ENCODE results near the gene FARSA. TPM values are rescaled to one million over a fixed set of nuclear protein-coding genes. Genes with fewer than 3 reads are reported as not detected.

FARSA gene
- total RNA-seq, 1 experiment from 2014 or later: 194 TPM

DNA sequence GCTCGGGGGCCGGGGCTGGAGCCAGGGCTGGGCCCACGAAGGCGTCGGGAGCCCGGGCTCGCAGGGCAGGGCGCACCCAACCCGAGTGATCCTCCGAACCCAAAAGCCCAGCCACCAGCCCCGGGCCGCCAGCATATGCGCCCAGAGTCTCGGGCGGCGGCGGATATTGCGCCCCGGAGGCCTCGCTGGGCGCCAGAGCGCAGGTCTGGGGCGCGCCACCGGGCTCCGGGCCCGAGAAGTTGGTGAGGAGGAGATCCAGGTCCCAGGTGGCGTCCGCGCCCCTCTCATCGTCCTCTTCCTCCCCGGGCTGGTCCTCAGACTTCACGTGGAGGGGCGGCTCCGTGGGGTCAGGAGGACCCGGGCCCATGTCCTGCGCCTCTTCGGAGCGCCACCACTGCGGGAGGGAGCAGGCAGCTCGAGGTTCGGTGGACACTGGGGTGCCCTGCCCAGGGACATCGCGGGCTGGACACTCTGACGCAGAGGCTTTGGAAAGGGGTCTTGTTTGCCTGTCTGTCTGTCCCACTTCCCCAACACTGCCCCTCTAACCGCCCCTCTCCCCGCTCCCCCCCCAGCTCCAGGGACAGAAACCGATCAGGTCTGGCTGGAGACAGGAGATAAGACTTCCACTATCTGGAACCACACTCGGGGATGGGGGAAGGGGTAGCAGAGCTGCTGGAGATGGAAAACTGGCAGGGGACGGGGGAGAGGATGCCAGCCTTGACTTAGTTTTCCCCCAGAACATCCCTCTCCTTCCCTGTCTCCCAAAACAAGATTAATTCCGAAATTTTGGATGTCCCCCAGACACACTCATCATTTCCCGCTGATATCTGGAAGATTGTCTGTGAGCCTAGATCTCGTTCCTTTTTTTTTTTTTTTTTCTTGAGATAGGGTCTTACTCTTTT is 47.5 kb downstream of the FARSA start:
- peaks cover 9% of the 10 kb centered on the region; the same call in 1 of the 2 replicates for H3K27me3 ChIP-seq (ENCODE audit: low read length)
- H3F3A ChIP-seq (ENCODE audit: low read length, unreplicated experiment): no peaks in the 10 kb centered on the region
- H4K20me1 ChIP-seq (ENCODE audit: low read length): no peaks in the 10 kb centered on the region
- TF ChIP-seq CTCF (conservative IDR thresholded peaks at IDR 0.05; ENCODE audit: low read depth, low read length) (no peak), EZH2phosphoT487 (IDR thresholded peaks at IDR 0.05; ENCODE audit: borderline replicate concordance, low read length) (no peak), EZH2 (IDR thresholded peaks at IDR 0.05; ENCODE audit: low read length, unreplicated experiment) (no peak)
- no peak for DNase-seq
- H3K9ac ChIP-seq (ENCODE audit: low read length): no peak overlapping the region
- 0 out of 2 replicates have a peak overlapping the region, but pooled peaks have one; percentile 70 for H3K4me2 ChIP-seq (ENCODE audit: low read length)
- ATAC-seq: no peak
- ChIA-PET POLR2A (ENCODE audit: unreplicated experiment) (no interaction called here), CTCF (no interaction called here)
- H3K9me2 ChIP-seq (replicated peaks; ENCODE audit: low read length): no peaks in the 10 kb centered on the region
- no peak overlapping the region for H3K4me3 ChIP-seq (ENCODE audit: low read length)
- H3K4me1 ChIP-seq (ENCODE audit: insufficient read depth, low read length): no peaks in the 10 kb centered on the region
- H3K36me3 ChIP-seq (ENCODE audit: low read depth, low read length): no peaks in the 10 kb centered on the region; the same call in 1 of the 2 replicates
- H3K9me3 ChIP-seq (ENCODE audit: low read length): peaks cover 9% of the 10 kb centered on the region; the same call in 1 of the 2 replicates
- H3K27ac ChIP-seq (ENCODE audit: low read length): no peak overlapping the region
- intact Hi-C loops (cut with micrococcal nuclease): no loop called here
- H2AFZ ChIP-seq (ENCODE audit: low read length): peak overlapping the region; percentile 79; the same call in 1 of the 2 replicates
- H3K79me2 ChIP-seq (ENCODE audit: low read length): no peaks in the 10 kb centered on the region
- BruUV-seq (replicated peaks): no TSS peak

GRCh38 chr19:12884926-12885748 is 48.4 kb downstream of the FARSA start:
- H4K20me1 ChIP-seq (ENCODE audit: low read length): no peaks in the 10 kb centered on the region
- H3K9me3 ChIP-seq (ENCODE audit: low read length): peaks cover 9% of the 10 kb centered on the region; the same call in 1 of the 2 replicates
- POLR2A ChIA-PET (ENCODE audit: unreplicated experiment): no interaction called here
- peaks cover 9% of the 10 kb centered on the region; the same call in 1 of the 2 replicates for H3K27me3 ChIP-seq (ENCODE audit: low read length)
- no peak for ATAC-seq
- H3F3A ChIP-seq (ENCODE audit: low read length, unreplicated experiment): no peaks in the 10 kb centered on the region
- BruUV-seq (replicated peaks): no TSS peak
- intact Hi-C loops (cut with micrococcal nuclease): no loop called here
- H3K4me3 ChIP-seq (ENCODE audit: low read length): peak overlapping the region; percentile 44; the same call in 1 of the 2 replicates
- H3K4me2 ChIP-seq (ENCODE audit: low read length): peak overlapping the region; percentile 70
- H3K4me1 ChIP-seq (ENCODE audit: insufficient read depth, low read length): peaks cover 7% of the 10 kb centered on the region; the same call in 1 of the 2 replicates
- H3K9me2 ChIP-seq (replicated peaks; ENCODE audit: low read length): no peaks in the 10 kb centered on the region
- no peak overlapping the region for H3K27ac ChIP-seq (ENCODE audit: low read length)
- H3K36me3 ChIP-seq (ENCODE audit: low read depth, low read length): no peaks in the 10 kb centered on the region; the same call in 1 of the 2 replicates
- DNase-seq: peak; percentile 70
- H3K79me2 ChIP-seq (ENCODE audit: low read length): 0 out of 2 replicates have a peak, but pooled peaks cover 4% of the 10 kb centered on the region
- TF ChIP-seq EZH2 (IDR thresholded peaks at IDR 0.05; ENCODE audit: low read length, unreplicated experiment) (no peak), CTCF (conservative IDR thresholded peaks at IDR 0.05; ENCODE audit: low read depth, low read length) (peak; percentile 58), EZH2phosphoT487 (IDR thresholded peaks at IDR 0.05; ENCODE audit: borderline replicate concordance, low read length) (no peak)
- CTCF ChIA-PET: no interaction called here
- H3K9ac ChIP-seq (ENCODE audit: low read length): no peak overlapping the region
- peak overlapping the region; percentile 79 for H2AFZ ChIP-seq (ENCODE audit: low read length)

All from PC-3 (cell line).